Measurements from ENCODE around the gene IFFO2. TPM values are rescaled to one million over a fixed set of nuclear protein-coding genes. Genes with fewer than 3 reads are reported as not detected.

The IFFO2 gene
- total and polyA plus RNA-seq, 4 donors: 0.88 to 7.4 (median 3.0) TPM

DNA sequence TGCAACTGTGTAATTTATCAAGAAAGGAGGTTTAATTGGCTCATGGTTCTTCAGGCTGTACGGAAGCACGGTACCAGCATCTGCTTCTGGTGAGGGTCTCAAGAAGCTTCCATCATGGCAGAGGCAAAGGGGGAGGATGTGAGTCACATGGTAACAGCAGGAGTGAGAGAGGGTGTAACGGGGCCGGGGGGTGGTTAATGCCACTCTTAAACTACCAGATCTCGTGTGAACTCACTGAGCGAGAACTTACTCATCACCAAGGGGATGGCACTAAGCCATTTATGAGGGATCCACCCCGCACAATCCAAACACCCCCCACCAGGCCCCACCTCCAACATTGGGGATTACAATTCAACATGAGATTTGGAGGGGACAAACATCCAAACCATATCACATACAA lies 21.0 kb upstream of the IFFO2 start:
- Histone ChIP-seq H3K4me3 (ENCODE audit: low read depth in 1 of 3, low read length in 3 of 3) (no peak overlapping the region), H3K36me3 (ENCODE audit: control insufficient read depth in 4 of 4, insufficient read depth in 3 of 4, low read depth in 1 of 4, low read length in 3 of 4) (no peaks in the 10 kb centered on the region), H3K9me3 (ENCODE audit: control insufficient read depth in 4 of 4, low read length in 3 of 4) (no peaks in the 10 kb centered on the region), H3K4me1 (ENCODE audit: control insufficient read depth in 4 of 4, insufficient read depth in 4 of 4, low read length in 3 of 4) (peaks cover 0 to 3% (median 0%) of the 10 kb centered on the region in 4 donors), H3K9ac (ENCODE audit: low read depth in 1 of 2, low read length in 2 of 2) (no peak overlapping the region), H3K27me3 (ENCODE audit: control insufficient read depth in 4 of 4, insufficient read depth in 4 of 4, low read length in 3 of 4) (no peaks in the 10 kb centered on the region), H3K27ac (ENCODE audit: low read depth in 1 of 2, low read length in 2 of 2) (no peak overlapping the region)
- WGBS: 83% methylated on average over 7 of the region's 7 CpGs
- no peak for DNase-seq (ENCODE audit: low spot score)
- TF ChIP-seq RXRA (IDR thresholded peaks at IDR 0.05) (no peak), FOXA2 (IDR thresholded peaks at IDR 0.05) (no peak), NR2F2 (IDR thresholded peaks at IDR 0.05) (no peak), HNF4G (IDR thresholded peaks at IDR 0.05) (no peak), EGR1 (IDR thresholded peaks at IDR 0.05; ENCODE audit: low read depth in 2 of 2) (no peak), TAF1 (conservative IDR thresholded peaks at IDR 0.05) (no peak), GABPA (IDR thresholded peaks at IDR 0.05 in 1 of 2, conservative IDR thresholded peaks at IDR 0.05 in 1 of 2) (no peak), HNF4A (conservative IDR thresholded peaks at IDR 0.05) (no peak), SP1 (IDR thresholded peaks at IDR 0.05) (no peak), FOXA1 (IDR thresholded peaks at IDR 0.05) (no peak), RAD21 (IDR thresholded peaks at IDR 0.05) (no peak)
- TF ChIP-seq, protein P1, sequence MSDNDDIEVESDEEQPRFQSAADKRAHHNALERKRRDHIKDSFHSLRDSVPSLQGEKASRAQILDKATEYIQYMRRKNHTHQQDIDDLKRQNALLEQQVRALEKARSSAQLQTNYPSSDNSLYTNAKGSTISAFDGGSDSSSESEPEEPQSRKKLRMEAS (IDR thresholded peaks at IDR 0.05): no peak
- TF ChIP-seq, protein P2, sequence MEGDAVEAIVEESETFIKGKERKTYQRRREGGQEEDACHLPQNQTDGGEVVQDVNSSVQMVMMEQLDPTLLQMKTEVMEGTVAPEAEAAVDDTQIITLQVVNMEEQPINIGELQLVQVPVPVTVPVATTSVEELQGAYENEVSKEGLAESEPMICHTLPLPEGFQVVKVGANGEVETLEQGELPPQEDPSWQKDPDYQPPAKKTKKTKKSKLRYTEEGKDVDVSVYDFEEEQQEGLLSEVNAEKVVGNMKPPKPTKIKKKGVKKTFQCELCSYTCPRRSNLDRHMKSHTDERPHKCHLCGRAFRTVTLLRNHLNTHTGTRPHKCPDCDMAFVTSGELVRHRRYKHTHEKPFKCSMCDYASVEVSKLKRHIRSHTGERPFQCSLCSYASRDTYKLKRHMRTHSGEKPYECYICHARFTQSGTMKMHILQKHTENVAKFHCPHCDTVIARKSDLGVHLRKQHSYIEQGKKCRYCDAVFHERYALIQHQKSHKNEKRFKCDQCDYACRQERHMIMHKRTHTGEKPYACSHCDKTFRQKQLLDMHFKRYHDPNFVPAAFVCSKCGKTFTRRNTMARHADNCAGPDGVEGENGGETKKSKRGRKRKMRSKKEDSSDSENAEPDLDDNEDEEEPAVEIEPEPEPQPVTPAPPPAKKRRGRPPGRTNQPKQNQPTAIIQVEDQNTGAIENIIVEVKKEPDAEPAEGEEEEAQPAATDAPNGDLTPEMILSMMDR (IDR thresholded peaks at IDR 0.05; ENCODE audit: low read depth, low read length, missing input control): no peak
- TF ChIP-seq, protein P3, sequence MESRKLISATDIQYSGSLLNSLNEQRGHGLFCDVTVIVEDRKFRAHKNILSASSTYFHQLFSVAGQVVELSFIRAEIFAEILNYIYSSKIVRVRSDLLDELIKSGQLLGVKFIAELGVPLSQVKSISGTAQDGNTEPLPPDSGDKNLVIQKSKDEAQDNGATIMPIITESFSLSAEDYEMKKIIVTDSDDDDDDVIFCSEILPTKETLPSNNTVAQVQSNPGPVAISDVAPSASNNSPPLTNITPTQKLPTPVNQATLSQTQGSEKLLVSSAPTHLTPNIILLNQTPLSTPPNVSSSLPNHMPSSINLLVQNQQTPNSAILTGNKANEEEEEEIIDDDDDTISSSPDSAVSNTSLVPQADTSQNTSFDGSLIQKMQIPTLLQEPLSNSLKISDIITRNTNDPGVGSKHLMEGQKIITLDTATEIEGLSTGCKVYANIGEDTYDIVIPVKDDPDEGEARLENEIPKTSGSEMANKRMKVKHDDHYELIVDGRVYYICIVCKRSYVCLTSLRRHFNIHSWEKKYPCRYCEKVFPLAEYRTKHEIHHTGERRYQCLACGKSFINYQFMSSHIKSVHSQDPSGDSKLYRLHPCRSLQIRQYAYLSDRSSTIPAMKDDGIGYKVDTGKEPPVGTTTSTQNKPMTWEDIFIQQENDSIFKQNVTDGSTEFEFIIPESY (IDR thresholded peaks at IDR 0.05): no peak

DNA sequence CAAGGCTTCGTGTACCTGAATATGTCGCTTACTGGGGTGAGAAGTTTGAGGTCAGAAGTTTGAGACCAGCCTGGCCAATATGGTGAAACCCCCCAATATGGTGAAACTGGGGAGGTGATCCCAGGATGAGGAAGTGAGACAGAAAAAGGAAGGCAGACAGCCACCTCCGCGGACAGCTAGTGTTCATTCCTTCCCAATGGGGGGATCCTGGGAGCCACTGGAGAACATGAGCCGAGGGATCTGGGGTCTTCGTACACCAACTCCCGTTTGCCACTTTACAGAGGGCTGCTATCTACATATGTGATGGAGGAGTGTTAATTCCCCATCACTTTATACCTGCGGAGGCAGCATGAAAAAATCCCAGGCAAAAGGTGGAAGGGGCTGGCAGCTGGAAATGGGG lies 19.6 kb upstream of the IFFO2 start:
- Histone ChIP-seq H3K27me3 (ENCODE audit: control insufficient read depth in 4 of 4, insufficient read depth in 4 of 4, low read length in 3 of 4) (no peaks in the 10 kb centered on the region), H3K4me3 (ENCODE audit: low read depth in 1 of 3, low read length in 3 of 3) (no peak overlapping the region), H3K27ac (ENCODE audit: low read depth in 1 of 2, low read length in 2 of 2) (no peak overlapping the region), H3K36me3 (ENCODE audit: control insufficient read depth in 4 of 4, insufficient read depth in 3 of 4, low read depth in 1 of 4, low read length in 3 of 4) (no peaks in the 10 kb centered on the region), H3K9ac (ENCODE audit: low read depth in 1 of 2, low read length in 2 of 2) (no peak overlapping the region), H3K9me3 (ENCODE audit: control insufficient read depth in 4 of 4, low read length in 3 of 4) (no peaks in the 10 kb centered on the region), H3K4me1 (ENCODE audit: control insufficient read depth in 4 of 4, insufficient read depth in 4 of 4, low read length in 3 of 4) (peaks cover 0 to 3% (median 0%) of the 10 kb centered on the region in 4 donors)
- no peak for TF ChIP-seq HNF4G (IDR thresholded peaks at IDR 0.05)
- TF ChIP-seq HNF4A (conservative IDR thresholded peaks at IDR 0.05): no peak
- no peak for TF ChIP-seq FOXA2 (IDR thresholded peaks at IDR 0.05)
- TF ChIP-seq RXRA (IDR thresholded peaks at IDR 0.05): no peak
- no peak for TF ChIP-seq NR2F2 (IDR thresholded peaks at IDR 0.05)
- no peak for TF ChIP-seq GABPA (IDR thresholded peaks at IDR 0.05 in 1 of 2, conservative IDR thresholded peaks at IDR 0.05 in 1 of 2)
- TF ChIP-seq FOXA1 (IDR thresholded peaks at IDR 0.05): no peak
- no peak for TF ChIP-seq EGR1 (IDR thresholded peaks at IDR 0.05; ENCODE audit: low read depth in 2 of 2)
- no peak for TF ChIP-seq RAD21 (IDR thresholded peaks at IDR 0.05)
- no peak for TF ChIP-seq YY1 (IDR thresholded peaks at IDR 0.05)
- TF ChIP-seq JUND (IDR thresholded peaks at IDR 0.05): no peak
- TF ChIP-seq, protein P1 (IDR thresholded peaks at IDR 0.05): no peak
- TF ChIP-seq, protein P2 (IDR thresholded peaks at IDR 0.05; ENCODE audit: low read depth, low read length, missing input control): no peak
- TF ChIP-seq TAF1 (conservative IDR thresholded peaks at IDR 0.05): no peak
- WGBS: 85% methylated on average over 8 of the region's 8 CpGs
- no peak for DNase-seq (ENCODE audit: low spot score)

Data from liver (tissue), 9 donors.